ENCODE data around the gene STRADA.

- TF ChIP-seq EP300 (IDR thresholded peaks at IDR 0.05), result no peak
- no peak for TF ChIP-seq CTCF (IDR thresholded peaks at IDR 0.05)
Measured at GRCh38 chr17:63679214-63679613, 62.4 kb downstream of the STRADA start.

All from suprapubic skin (tissue), 3 donors.